Peyer's patch (tissue), 4 donors: ENCODE measurements around the gene NCKAP5. TPM values are rescaled to one million over a fixed set of nuclear protein-coding genes. Genes with fewer than 3 reads are reported as not detected.

Source experiments
- DNase-seq, 3 donors: peaks; one replicate each; pipeline ENCODE4 v3.0.0-alpha.2; 2017 to 2019
- H3K27ac ChIP-seq, 4 donors: fragments of 200-600 bp; sonication (generic); one replicate each; pipeline ENCODE4 v1.5.1; 2016 to 2019
- H3K27me3 ChIP-seq, 2 donors: fragments of 200-600 bp; sonication (generic); one replicate each; pipeline ENCODE4 v1.5.1; 2019
- H3K36me3 ChIP-seq, 3 donors: fragments of 200-600 bp; sonication (generic); one replicate each; pipeline ENCODE4 v1.5.1; 2016 to 2019
- H3K4me1 ChIP-seq, 4 donors: fragments of 200-600 bp; sonication (generic); one replicate each; pipeline ENCODE4 v1.5.1; 2016 to 2019
- H3K4me3 ChIP-seq, 4 donors: fragments of 200-600 bp; sonication (generic); 1 replicate in 3 of 4; 2 replicates in 1 of 4; pipeline ENCODE4 v1.5.1; 2016 to 2019; ENCODE audit warnings: mild to moderate bottlenecking in 1 of 4
- H3K9me3 ChIP-seq, 4 donors: fragments of 200-600 bp; sonication (generic); one replicate each; pipeline ENCODE4 v1.5.1; 2016 to 2019; ENCODE audit warnings: mild to moderate bottlenecking in 1 of 4
- CTCF ChIP-seq, 6 experiments: fragments of 450-650 bp in 4 of 6; fragments of 200-600 bp in 2 of 6; sonication (generic) in 1 of 6; IDR thresholded peaks; one replicate each; pipeline ENCODE4 v1.5.1; 2017 to 2019; ENCODE audit warnings: antibody characterized with exemption in 6 of 6, mild to moderate bottlenecking in 3 of 6, moderate library complexity in 1 of 6
- POLR2A ChIP-seq, 2 donors: fragments of 450-650 bp; IDR thresholded peaks; one replicate each; pipeline ENCODE4 v1.5.1; 2017; ENCODE audit warnings: antibody characterized with exemption in 2 of 2, mild to moderate bottlenecking in 2 of 2, moderate library complexity in 2 of 2
- total RNA-seq, 4 donors: library from RNA; depleted of rRNA; stranded (reverse); fragments of >200 nt; gene quantifications; one replicate each; pipeline ENCODE4 v1.1.0, GENCODE V29; 2016

NCKAP5 gene
- total RNA-seq, 4 donors from 2014 or later = 9.1 to 28.5 (median 22.5) TPM

GRCh38 chr2:133331436-133331835 is 236.8 kb downstream of the NCKAP5 start:
- no peak overlapping the region for H3K27ac ChIP-seq
- no peaks in the 10 kb centered on the region for H3K4me1 ChIP-seq
- H3K4me3 ChIP-seq = no peak overlapping the region
- DNase-seq = no peak
- TF ChIP-seq POLR2A (IDR thresholded peaks at IDR 0.05) = no peak
- TF ChIP-seq CTCF (IDR thresholded peaks at IDR 0.05) = no peak
- no peaks in the 10 kb centered on the region for H3K27me3 ChIP-seq
- H3K9me3 ChIP-seq = no peaks in the 10 kb centered on the region
- H3K36me3 ChIP-seq = no peaks in the 10 kb centered on the region

GRCh38 chr2:133326652-133327397 is 241.4 kb downstream of the NCKAP5 start:
- DNase-seq = no peak
- TF ChIP-seq POLR2A (IDR thresholded peaks at IDR 0.05) = no peak
- TF ChIP-seq CTCF (IDR thresholded peaks at IDR 0.05) = no peak
- H3K4me1 ChIP-seq = no peaks in the 10 kb centered on the region
- no peaks in the 10 kb centered on the region for H3K9me3 ChIP-seq
- no peaks in the 10 kb centered on the region for H3K27me3 ChIP-seq
- no peaks in the 10 kb centered on the region for H3K36me3 ChIP-seq
- H3K27ac ChIP-seq = no peak overlapping the region
- H3K4me3 ChIP-seq = no peak overlapping the region

- Histone ChIP-seq H3K27me3 (no peaks in the 10 kb centered on the region), H3K9me3 (no peaks in the 10 kb centered on the region), H3K4me1 (no peaks in the 10 kb centered on the region), H3K4me3 (no peak overlapping the region), H3K36me3 (no peaks in the 10 kb centered on the region), H3K27ac (no peak overlapping the region)
- DNase-seq = no peak
- TF ChIP-seq CTCF (IDR thresholded peaks at IDR 0.05) (no peak), POLR2A (IDR thresholded peaks at IDR 0.05) (no peak)
Observed at GRCh38 chr2:133324150-133324561, 244.1 kb downstream of the NCKAP5 start.

- Histone ChIP-seq H3K4me3 (no peak overlapping the region), H3K36me3 (no peaks in the 10 kb centered on the region), H3K27ac (no peak overlapping the region), H3K27me3 (no peaks in the 10 kb centered on the region), H3K9me3 (peaks cover 0 to 4% (median 0%) of the 10 kb centered on the region in 4 donors), H3K4me1 (no peaks in the 10 kb centered on the region)
- DNase-seq = no peak
- TF ChIP-seq POLR2A (IDR thresholded peaks at IDR 0.05) (no peak), CTCF (IDR thresholded peaks at IDR 0.05) (no peak)
Observed at GRCh38 chr2:133322909-133323308, 245.4 kb downstream of the NCKAP5 start.

GRCh38 chr2:133317178-133317577 is 251.1 kb downstream of the NCKAP5 start:
- H3K36me3 ChIP-seq = no peaks in the 10 kb centered on the region
- no peak for DNase-seq
- TF ChIP-seq POLR2A (IDR thresholded peaks at IDR 0.05) = no peak
- no peak for TF ChIP-seq CTCF (IDR thresholded peaks at IDR 0.05)
- no peak overlapping the region for H3K4me3 ChIP-seq
- H3K27ac ChIP-seq = no peak overlapping the region
- no peaks in the 10 kb centered on the region for H3K4me1 ChIP-seq
- H3K9me3 ChIP-seq = peaks cover 0 to 4% (median 0%) of the 10 kb centered on the region in 4 donors
- H3K27me3 ChIP-seq = no peaks in the 10 kb centered on the region
